Pancreas (tissue), 10 donors: ENCODE results near the gene CDC42BPA. TPM values are rescaled to one million over a fixed set of nuclear protein-coding genes. Genes with fewer than 3 reads are reported as not detected.
A peak's percentile ranks its signal among the peaks of the same experiment; 100 is the strongest.

ENCODE experiments used
- ATAC-seq, 4 donors: fragments of 200-7000 bp; cut with Tn5 transposase; one replicate each; pipeline versions ENCODE4 v1.8.0 to v1.9.1; 2020; ENCODE audit warnings: mild to moderate bottlenecking in 4 of 4, moderate library complexity in 4 of 4
- DNase-seq, 6 donors: peaks; one replicate each; pipeline ENCODE4 v3.0.0-alpha.2; 2020
- FAIRE-seq: peaks from 2 replicates; lab custom pipeline; 2012; peaks lifted over from hg19 to GRCh38; lab: Jason Lieb, UNC
- H3K27ac ChIP-seq, 4 donors: fragments of 200-600 bp; sonication (generic); 1 replicate in 3 of 4; 2 replicates in 1 of 4; pipeline versions ENCODE4 v1.5.0 to v1.8.0; 2020
- H3K27me3 ChIP-seq, 4 donors: fragments of 200-600 bp; one replicate each; pipeline ENCODE4 v1.8.0; 2021
- H3K36me3 ChIP-seq, 3 donors: fragments of 200-600 bp; sonication (generic) in 1 of 3; one replicate each; pipeline versions ENCODE4 v1.5.0 to v1.8.0; 2020 to 2021
- H3K4me1 ChIP-seq, 3 donors: fragments of 200-600 bp; one replicate each; pipeline ENCODE4 v1.8.0; 2021
- H3K4me3 ChIP-seq, 4 donors: fragments of 200-600 bp; sonication (generic) in 2 of 4; one replicate each; pipeline versions ENCODE4 v1.5.0 to v1.8.0; 2020 to 2021
- H3K9me3 ChIP-seq, 4 donors: fragments of 200-600 bp; one replicate each; pipeline ENCODE4 v1.8.0; 2021
- CTCF ChIP-seq, 4 donors: fragments of 200-600 bp; sonication (generic) in 3 of 4; IDR thresholded peaks; one replicate each; pipeline versions ENCODE4 v1.5.0 to v1.8.0; 2021; ENCODE audit warnings: antibody characterized with exemption in 4 of 4
- WGBS, 2 donors: extraction: QIAGEN DNeasy Blood & Tissue Kit; methylation state at CpG; one replicate each; pipeline ENCODE4 v1.1.7; 2013; 5-methylcytosine and 5-hydroxymethylcytosine counted together
- intact Hi-C, 3 donors: fragments of 100-400 bp; cut with DNase I; formaldehyde crosslinking; loops; one replicate each; pipeline versions ENCODE4 v1.11.1 to v1.14.2; 2022
- polyA plus RNA-seq, 2 donors: library from polyadenylated mRNA; stranded (reverse); fragments of 200-250 nt; gene quantifications; one replicate each; pipeline ENCODE4 v1.2.3, GENCODE V29; 2013
- total RNA-seq, 6 donors: library from RNA; stranded (reverse); fragmentation: NEBNext Ultra II Directional in 4 of 6; extraction: Animal tissue kit (Norgen Biotek cat#: 25700) in 4 of 6; gene quantifications; one replicate each; pipeline versions ENCODE4 v1.2.1 to v1.2.4, GENCODE V29; 2021 to 2023
- donor health status: healthy with polysubstance abuse.
- donor health status: DM: no; HTN: no; CAD: no; lungs with moderate emphysema.
- donor health status: DM: no; HTN: no; CAD: no.
- donor health status: control.
- donor health status: control.
- donor health status: Bipolar disorder and iron deficiency.
- donor health status: DM: yes; HTN: yes; CAD: no.
- donor health status: DM: no; HTN: no; CAD: no.
- donor health status: DM: no; HTN: no; CAD: no.
- donor health status: DM: yes; HTN: yes; CAD: no.

CDC42BPA gene
- total and polyA plus RNA-seq, 8 donors: 5.3 to 22.5 (median 16.5) TPM

- TF ChIP-seq CTCF (IDR thresholded peaks at IDR 0.05): no peak
- WGBS, 2 donors: 92 to 100% methylated on average over 1 of the region's 1 CpG
- Histone ChIP-seq H3K27ac (no peak overlapping the region), H3K27me3 (no peaks in the 10 kb centered on the region), H3K36me3 (no peaks in the 10 kb centered on the region), H3K9me3 (no peaks in the 10 kb centered on the region), H3K4me1 (peaks cover 0 to 4% (median 0%) of the 10 kb centered on the region in 3 donors), H3K4me3 (no peak overlapping the region)
- DNase-seq (no peak), FAIRE-seq (no peak), ATAC-seq (no peak)
- intact Hi-C loops: no loop called here
These were observed 151.7 kb downstream of the CDC42BPA start for GRCh38 chr1:227166559-227166958.

GRCh38 chr1:227161470-227161869 is 156.8 kb downstream of the CDC42BPA start:
- 42 to 64% methylated on average over 2 of the region's 2 CpGs for WGBS, 2 donors
- intact Hi-C loops: no loop called here

GRCh38 chr1:227156520-227156919 is 161.8 kb downstream of the CDC42BPA start:
- Histone ChIP-seq H3K27ac (no peak overlapping the region), H3K4me1 (peaks cover 5 to 15% (median 11%) of the 10 kb centered on the region in 3 donors), H3K9me3 (no peaks in the 10 kb centered on the region), H3K36me3 (peaks cover 0 to 5% (median 0%) of the 10 kb centered on the region in 3 donors), H3K27me3 (no peaks in the 10 kb centered on the region), H3K4me3 (no peak overlapping the region)
- intact Hi-C loops: no loop called here
- DNase-seq (no peak), ATAC-seq (no peak), FAIRE-seq (no peak)
- 97 to 100% methylated on average over 3 of the region's 3 CpGs for WGBS, 2 donors
- no peak for TF ChIP-seq CTCF (IDR thresholded peaks at IDR 0.05)

More at GRCh38 chr1:227161470-227161869, 156.8 kb downstream of the CDC42BPA start:
- TF ChIP-seq CTCF (IDR thresholded peaks at IDR 0.05): no peak
- Histone ChIP-seq H3K27me3 (no peaks in the 10 kb centered on the region), H3K9me3 (no peaks in the 10 kb centered on the region), H3K27ac (no peak overlapping the region), H3K4me1 (no peaks in the 10 kb centered on the region), H3K36me3 (peaks cover 0 to 5% (median 0%) of the 10 kb centered on the region in 3 donors), H3K4me3 (no peak overlapping the region)
- no peak for FAIRE-seq
- no peak for ATAC-seq
- no peak for DNase-seq

- Histone ChIP-seq H3K4me1 (peaks cover 5 to 15% (median 11%) of the 10 kb centered on the region in 3 donors), H3K9me3 (no peaks in the 10 kb centered on the region), H3K4me3 (no peak overlapping the region), H3K27me3 (no peaks in the 10 kb centered on the region), H3K27ac (peak overlapping the region in 1 of 4 donors; percentile 11), H3K36me3 (peaks cover 0 to 5% (median 0%) of the 10 kb centered on the region in 3 donors)
- ATAC-seq (no peak), FAIRE-seq (no peak), DNase-seq (no peak)
- 94 to 95% methylated on average over 4 of the region's 4 CpGs for WGBS, 2 donors
- intact Hi-C loops: no loop called here
- no peak for TF ChIP-seq CTCF (IDR thresholded peaks at IDR 0.05)
These were observed 162.6 kb downstream of the CDC42BPA start for GRCh38 chr1:227155688-227156087.

- FAIRE-seq (peak; percentile 39), DNase-seq (no peak), ATAC-seq (peak in 2 of 4 donors; percentile 35 to 50)
- peaks cover 0 to 2% (median 0%) of the 10 kb centered on the region in 3 donors for H3K36me3 ChIP-seq
- TF ChIP-seq CTCF (IDR thresholded peaks at IDR 0.05): no peak
- peak overlapping the region in 1 of 4 donors; percentile 11 for H3K27ac ChIP-seq
- no peak overlapping the region for H3K4me3 ChIP-seq
- peaks cover 5 to 15% (median 11%) of the 10 kb centered on the region in 3 donors for H3K4me1 ChIP-seq
- intact Hi-C loops: no loop called here
- 14 to 18% methylated on average over 2 of the region's 2 CpGs for WGBS, 2 donors
- H3K9me3 ChIP-seq: no peaks in the 10 kb centered on the region
- H3K27me3 ChIP-seq: no peaks in the 10 kb centered on the region
These were observed 163.3 kb downstream of the CDC42BPA start for GRCh38 chr1:227155004-227155403.
